SK-N-SH treated with all-trans-retinoic acid at 6 μM for 48 hours (cell line): Measurements from ENCODE around the gene TTC39B.
A peak's percentile ranks its signal among the peaks of the same experiment; 100 is the strongest.

ENCODE experiments used
- ATAC-seq: fragments of 200-7000 bp; cut with Tn5 transposase; 3 replicates; pipeline ENCODE4 v1.9.1; 2020; ENCODE audit warnings: mild to moderate bottlenecking, moderate library complexity
- ARNTL ChIP-seq: fragments of 450-650 bp; formaldehyde crosslinking; IDR thresholded peaks from 2 replicates; pipeline ENCODE4 v1.5.0; 2020; ENCODE audit warnings: low read depth, mild to moderate bottlenecking, moderate library complexity, borderline replicate concordance
- BACH2 ChIP-seq: fragments of 250-450 bp; sonication (Bioruptor Pico); IDR thresholded peaks from 2 replicates; pipeline ENCODE4 v1.9.0; 2021; ENCODE audit warnings: mild to moderate bottlenecking, borderline replicate concordance
- CREB5 ChIP-seq: fragments of 250-450 bp; sonication (Bioruptor Pico); IDR thresholded peaks from 2 replicates; pipeline ENCODE4 v1.5.1; 2020; ENCODE audit warnings: low read depth, mild to moderate bottlenecking, moderate library complexity
- CSDC2 ChIP-seq: fragments of 250-450 bp; sonication (Bioruptor Pico); IDR thresholded peaks from 2 replicates; pipeline ENCODE4 v1.5.0; 2020; ENCODE audit warnings: mild to moderate bottlenecking, moderate library complexity
- ESRRG ChIP-seq: fragments of 250-450 bp; sonication (Bioruptor Pico); IDR thresholded peaks from 2 replicates; pipeline ENCODE4 v1.6.1; 2021; ENCODE audit warnings: mild to moderate bottlenecking
- GLIS3 ChIP-seq: fragments of 250-450 bp; sonication (Bioruptor Pico); IDR thresholded peaks from 2 replicates; pipeline ENCODE4 v1.5.0; 2020; ENCODE audit warnings: mild to moderate bottlenecking, moderate library complexity
- ISL1 ChIP-seq: fragments of 250-450 bp; sonication (Bioruptor Pico); IDR thresholded peaks from 2 replicates; pipeline ENCODE4 v2.1.2; 2022; ENCODE audit warnings: mild to moderate bottlenecking, moderate library complexity
- OSR1 ChIP-seq: fragments of 250-450 bp; sonication (Bioruptor Pico); IDR thresholded peaks from 2 replicates; pipeline ENCODE4 v1.8.0; 2022; ENCODE audit warnings: moderate library complexity, mild to moderate bottlenecking, inconsistent platforms
- POU6F1 ChIP-seq: fragments of 250-450 bp; sonication (Bioruptor Pico); IDR thresholded peaks from 2 replicates; pipeline ENCODE4 v1.8.0; 2021; ENCODE audit warnings: low read depth, mild to moderate bottlenecking, moderate library complexity, borderline replicate concordance
- PPARA ChIP-seq: fragments of 250-450 bp; sonication (Bioruptor Pico); IDR thresholded peaks from 2 replicates; pipeline ENCODE4 v1.5.0; 2020; ENCODE audit warnings: mild to moderate bottlenecking, borderline replicate concordance
- RARB ChIP-seq: fragments of 250-450 bp; sonication (Bioruptor Pico); IDR thresholded peaks from 2 replicates; pipeline ENCODE4 v1.8.0; 2021; ENCODE audit warnings: mild to moderate bottlenecking, moderate library complexity
- SNAI2 ChIP-seq: fragments of 250-450 bp; sonication (Bioruptor Pico); IDR thresholded peaks from 2 replicates; pipeline ENCODE4 v1.5.0; 2020; ENCODE audit warnings: mild to moderate bottlenecking, moderate library complexity
- TCF4 ChIP-seq: fragments of 250-450 bp; sonication (Bioruptor Pico); IDR thresholded peaks from 2 replicates; pipeline ENCODE4 v1.8.0; 2021; ENCODE audit warnings: mild to moderate bottlenecking, moderate library complexity, borderline replicate concordance
- TOX ChIP-seq: fragments of 250-450 bp; sonication (Bioruptor Pico); IDR thresholded peaks from 2 replicates; pipeline ENCODE4 v1.8.0; 2021; ENCODE audit warnings: mild to moderate bottlenecking, moderate library complexity, borderline replicate concordance
- ZFP3 ChIP-seq: fragments of 250-450 bp; sonication (Bioruptor Pico); IDR thresholded peaks from 2 replicates; pipeline ENCODE4 v1.5.0; 2020; ENCODE audit warnings: mild to moderate bottlenecking, moderate library complexity
- ZFP30 ChIP-seq: fragments of 450-650 bp; formaldehyde crosslinking; IDR thresholded peaks from 2 replicates; pipeline ENCODE4 v1.5.0; 2022; ENCODE audit warnings: mild to moderate bottlenecking, moderate library complexity
- ZNF565 ChIP-seq: fragments of 450-650 bp; formaldehyde crosslinking; conservative IDR thresholded peaks from 2 replicates; pipeline ENCODE4 v1.5.0; 2020; ENCODE audit warnings: low read depth, mild to moderate bottlenecking, moderate library complexity
- ZNF70 ChIP-seq: fragments of 450-650 bp; formaldehyde crosslinking; IDR thresholded peaks from 2 replicates; pipeline ENCODE4 v1.5.0; 2020; ENCODE audit warnings: mild to moderate bottlenecking, moderate library complexity
- ZNF8 ChIP-seq: fragments of 450-650 bp; formaldehyde crosslinking; IDR thresholded peaks from 2 replicates; pipeline ENCODE4 v1.5.0; 2020; ENCODE audit warnings: mild to moderate bottlenecking, moderate library complexity
- TF ChIP-seq, protein P1 (sequence below): fragments of 250-450 bp; sonication (Bioruptor Pico); IDR thresholded peaks from 2 replicates; pipeline ENCODE4 v1.8.0; 2020; ENCODE audit warnings: mild to moderate bottlenecking, moderate library complexity, borderline replicate concordance
- TF ChIP-seq, protein P2 (sequence below): fragments of 250-450 bp; sonication (Bioruptor Pico); IDR thresholded peaks from 2 replicates; pipeline ENCODE4 v1.5.1; 2021; ENCODE audit warnings: mild to moderate bottlenecking, moderate library complexity
- TF ChIP-seq, protein P3 (sequence below): fragments of 250-450 bp; sonication (Bioruptor Pico); IDR thresholded peaks from 2 replicates; pipeline ENCODE4 v1.5.0; 2020; ENCODE audit warnings: mild to moderate bottlenecking, moderate library complexity

Gene TTC39B

DNA sequence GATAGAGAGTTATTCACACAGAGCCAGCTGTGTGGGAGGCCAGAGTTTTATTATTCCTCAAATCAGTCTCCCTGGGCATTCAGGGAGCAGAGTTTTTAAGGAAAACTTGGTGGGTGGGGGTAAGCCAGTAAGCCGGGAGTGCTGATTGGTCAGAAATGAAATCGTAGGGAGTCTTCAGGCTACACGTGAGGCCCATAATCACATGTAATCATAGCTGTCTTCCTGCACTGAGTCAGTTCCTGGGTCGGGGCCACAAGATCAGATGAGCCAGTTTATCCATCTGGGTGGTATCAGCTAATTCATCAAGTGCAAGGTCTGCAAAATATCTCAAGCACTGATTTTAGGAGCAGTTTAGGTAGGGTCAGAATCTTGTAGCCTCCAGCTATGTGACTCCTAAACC lies 10.8 kb upstream of the TTC39B start:
- no peak for ATAC-seq
- no peak for TF ChIP-seq ESRRG (CRISPR knock-in tag)
- TF ChIP-seq PPARA (CRISPR knock-in tag) = no peak
- TF ChIP-seq RARB = no peak
- no peak for TF ChIP-seq TOX (CRISPR knock-in tag)

DNA sequence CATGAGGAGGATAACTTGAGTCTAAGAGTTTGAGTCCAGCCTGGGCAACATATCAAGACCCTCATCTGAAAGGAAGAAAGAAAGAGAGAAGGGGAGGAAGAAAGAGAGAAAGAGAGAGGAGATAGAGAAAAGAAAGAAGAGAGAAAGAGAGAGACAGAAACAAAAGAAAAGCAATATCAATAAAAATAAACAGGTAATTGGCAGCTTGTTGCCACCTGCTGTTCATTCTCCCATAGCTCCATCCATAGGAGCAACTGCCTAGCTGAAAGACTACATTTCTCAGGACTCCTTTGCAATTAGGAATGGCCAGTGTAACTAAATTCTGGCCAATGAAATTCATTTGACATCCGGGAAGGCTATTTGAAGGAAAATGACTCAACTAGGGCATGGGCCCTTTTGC lies 4.6 kb upstream of the TTC39B start:
- no peak for TF ChIP-seq BACH2 (CRISPR knock-in tag)
- no peak for TF ChIP-seq CREB5 (CRISPR knock-in tag)
- no peak for TF ChIP-seq ISL1 (CRISPR knock-in tag)
- TF ChIP-seq ZNF8 (CRISPR knock-in tag) = no peak
- TF ChIP-seq, protein P1, sequence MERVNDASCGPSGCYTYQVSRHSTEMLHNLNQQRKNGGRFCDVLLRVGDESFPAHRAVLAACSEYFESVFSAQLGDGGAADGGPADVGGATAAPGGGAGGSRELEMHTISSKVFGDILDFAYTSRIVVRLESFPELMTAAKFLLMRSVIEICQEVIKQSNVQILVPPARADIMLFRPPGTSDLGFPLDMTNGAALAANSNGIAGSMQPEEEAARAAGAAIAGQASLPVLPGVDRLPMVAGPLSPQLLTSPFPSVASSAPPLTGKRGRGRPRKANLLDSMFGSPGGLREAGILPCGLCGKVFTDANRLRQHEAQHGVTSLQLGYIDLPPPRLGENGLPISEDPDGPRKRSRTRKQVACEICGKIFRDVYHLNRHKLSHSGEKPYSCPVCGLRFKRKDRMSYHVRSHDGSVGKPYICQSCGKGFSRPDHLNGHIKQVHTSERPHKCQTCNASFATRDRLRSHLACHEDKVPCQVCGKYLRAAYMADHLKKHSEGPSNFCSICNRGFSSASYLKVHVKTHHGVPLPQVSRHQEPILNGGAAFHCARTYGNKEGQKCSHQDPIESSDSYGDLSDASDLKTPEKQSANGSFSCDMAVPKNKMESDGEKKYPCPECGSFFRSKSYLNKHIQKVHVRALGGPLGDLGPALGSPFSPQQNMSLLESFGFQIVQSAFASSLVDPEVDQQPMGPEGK = no peak

DNA sequence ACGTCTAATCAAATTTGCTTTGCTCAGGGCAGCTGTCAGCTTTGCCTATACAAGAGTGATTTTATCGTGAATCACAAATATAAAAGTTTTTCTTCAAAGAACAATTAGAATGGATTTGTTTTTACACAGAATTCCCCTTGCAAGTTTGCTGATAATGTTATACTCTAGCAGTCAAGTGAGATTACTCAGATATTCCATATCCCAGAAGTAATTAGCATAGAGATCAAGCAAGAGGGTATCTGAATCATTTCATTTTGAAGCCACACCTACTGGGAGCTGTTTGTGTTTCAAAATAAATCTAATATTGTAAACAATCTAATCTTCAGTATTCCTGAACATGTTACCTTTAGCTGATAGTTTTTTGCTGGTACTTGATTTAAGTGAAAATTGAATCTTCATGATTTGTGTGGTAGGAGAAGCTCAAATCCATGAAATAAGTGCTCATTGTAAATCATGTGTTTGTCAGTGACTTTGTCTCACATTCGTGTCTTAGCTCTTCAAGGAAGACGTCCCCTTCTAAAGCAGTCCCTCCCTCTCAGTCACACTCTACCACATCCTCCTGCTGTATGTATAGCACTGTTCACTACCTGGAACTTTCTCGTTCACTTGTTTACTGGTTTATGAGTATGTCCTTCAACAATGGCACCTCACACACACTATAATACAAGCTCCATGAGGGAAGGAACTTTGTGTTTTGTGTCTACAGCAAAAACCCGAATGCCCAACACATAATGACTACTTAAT lies 3.3 kb upstream of the TTC39B start:
- TF ChIP-seq ISL1 (CRISPR knock-in tag) (peak; percentile 8; the same call in 1 of the 2 replicates), CSDC2 (CRISPR knock-in tag) (no peak)
- ATAC-seq = no peak

More for the DNA sequence above, 4.6 kb upstream of the TTC39B start:
- ATAC-seq = no peak

- TF ChIP-seq, protein P2, sequence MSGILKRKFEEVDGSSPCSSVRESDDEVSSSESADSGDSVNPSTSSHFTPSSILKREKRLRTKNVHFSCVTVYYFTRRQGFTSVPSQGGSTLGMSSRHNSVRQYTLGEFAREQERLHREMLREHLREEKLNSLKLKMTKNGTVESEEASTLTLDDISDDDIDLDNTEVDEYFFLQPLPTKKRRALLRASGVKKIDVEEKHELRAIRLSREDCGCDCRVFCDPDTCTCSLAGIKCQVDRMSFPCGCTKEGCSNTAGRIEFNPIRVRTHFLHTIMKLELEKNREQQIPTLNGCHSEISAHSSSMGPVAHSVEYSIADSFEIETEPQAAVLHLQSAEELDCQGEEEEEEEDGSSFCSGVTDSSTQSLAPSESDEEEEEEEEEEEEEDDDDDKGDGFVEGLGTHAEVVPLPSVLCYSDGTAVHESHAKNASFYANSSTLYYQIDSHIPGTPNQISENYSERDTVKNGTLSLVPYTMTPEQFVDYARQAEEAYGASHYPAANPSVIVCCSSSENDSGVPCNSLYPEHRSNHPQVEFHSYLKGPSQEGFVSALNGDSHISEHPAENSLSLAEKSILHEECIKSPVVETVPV (CRISPR knock-in tag) = no peak
- TF ChIP-seq PPARA (CRISPR knock-in tag) (no peak), SNAI2 (CRISPR knock-in tag) (no peak), ZFP30 (CRISPR knock-in tag) (no peak), CREB5 (CRISPR knock-in tag) (no peak), RARB (no peak), ZNF565 (CRISPR knock-in tag) (no peak), CSDC2 (CRISPR knock-in tag) (no peak), BACH2 (CRISPR knock-in tag) (no peak), ZNF70 (no peak), ZNF8 (CRISPR knock-in tag) (no peak), ESRRG (CRISPR knock-in tag) (no peak), TCF4 (CRISPR knock-in tag) (no peak), POU6F1 (CRISPR knock-in tag) (no peak), ARNTL (CRISPR knock-in tag) (no peak), OSR1 (CRISPR knock-in tag) (no peak), GLIS3 (CRISPR knock-in tag) (no peak), ZFP3 (no peak)
- TF ChIP-seq, protein P3, sequence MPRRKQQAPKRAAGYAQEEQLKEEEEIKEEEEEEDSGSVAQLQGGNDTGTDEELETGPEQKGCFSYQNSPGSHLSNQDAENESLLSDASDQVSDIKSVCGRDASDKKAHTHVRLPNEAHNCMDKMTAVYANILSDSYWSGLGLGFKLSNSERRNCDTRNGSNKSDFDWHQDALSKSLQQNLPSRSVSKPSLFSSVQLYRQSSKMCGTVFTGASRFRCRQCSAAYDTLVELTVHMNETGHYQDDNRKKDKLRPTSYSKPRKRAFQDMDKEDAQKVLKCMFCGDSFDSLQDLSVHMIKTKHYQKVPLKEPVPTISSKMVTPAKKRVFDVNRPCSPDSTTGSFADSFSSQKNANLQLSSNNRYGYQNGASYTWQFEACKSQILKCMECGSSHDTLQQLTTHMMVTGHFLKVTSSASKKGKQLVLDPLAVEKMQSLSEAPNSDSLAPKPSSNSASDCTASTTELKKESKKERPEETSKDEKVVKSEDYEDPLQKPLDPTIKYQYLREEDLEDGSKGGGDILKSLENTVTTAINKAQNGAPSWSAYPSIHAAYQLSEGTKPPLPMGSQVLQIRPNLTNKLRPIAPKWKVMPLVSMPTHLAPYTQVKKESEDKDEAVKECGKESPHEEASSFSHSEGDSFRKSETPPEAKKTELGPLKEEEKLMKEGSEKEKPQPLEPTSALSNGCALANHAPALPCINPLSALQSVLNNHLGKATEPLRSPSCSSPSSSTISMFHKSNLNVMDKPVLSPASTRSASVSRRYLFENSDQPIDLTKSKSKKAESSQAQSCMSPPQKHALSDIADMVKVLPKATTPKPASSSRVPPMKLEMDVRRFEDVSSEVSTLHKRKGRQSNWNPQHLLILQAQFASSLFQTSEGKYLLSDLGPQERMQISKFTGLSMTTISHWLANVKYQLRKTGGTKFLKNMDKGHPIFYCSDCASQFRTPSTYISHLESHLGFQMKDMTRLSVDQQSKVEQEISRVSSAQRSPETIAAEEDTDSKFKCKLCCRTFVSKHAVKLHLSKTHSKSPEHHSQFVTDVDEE = no peak
- TF ChIP-seq, protein P1 = no peak
- TF ChIP-seq, all 23 proteins: peak for 0
- peak; percentile 8; the same call in 1 of the 3 replicates for ATAC-seq
Observed at GRCh38 chr9:15308511-15308910, 1.5 kb upstream of the TTC39B start.
